Natural killer cell treated with Interleukin-12 subunit alpha and Interleukin-12 subunit beta and Interleukin-15 and Interleukin-18, amount 100 ng/mL, for 72 hours (primary cell): ENCODE results near the gene CCNG1. TPM values are rescaled to one million over a fixed set of nuclear protein-coding genes. Genes with fewer than 3 reads are reported as not detected.
A peak's percentile ranks its signal among the peaks of the same experiment; 100 is the strongest.
"Not testable (repeated sequence)": the region's sequence is repeated elsewhere in the genome, so short reads cannot be mapped to it uniquely, and the experiment has no call there.

Experiments
- ATAC-seq, 2 donors: fragments of 150-1000 bp; cut with Tn5 transposase in 1 of 2; sonication (Bioruptor Pico), chemical (Tn5 transposase) in 1 of 2; 2 replicates each; pipeline ENCODE4 v1.10.0; 2021
- DNase-seq: peaks from one replicate; pipeline ENCODE4 v3.0.0; 2022; ENCODE audit warnings: low spot score
- H3K27ac Mint-ChIP-seq, 2 donors: 1 replicate in 1 of 2; 2 replicates in 1 of 2; pipeline ENCODE4 v1.8.0; 2022; ENCODE audit warnings: mixed read lengths in 2 of 2, mild to moderate bottlenecking in 1 of 2, moderate library complexity in 1 of 2
- H3K27me3 Mint-ChIP-seq, 2 donors: 1 replicate in 1 of 2; 2 replicates in 1 of 2; pipeline ENCODE4 v1.8.0; 2022; ENCODE audit warnings: mixed read lengths in 2 of 2
- H3K36me3 Mint-ChIP-seq: one replicate; pipeline ENCODE4 v1.8.0; 2022; ENCODE audit warnings: mixed read lengths
- H3K4me1 Mint-ChIP-seq, 2 donors: 1 replicate in 1 of 2; 2 replicates in 1 of 2; pipeline ENCODE4 v1.8.0; 2022; ENCODE audit warnings: low read depth in 2 of 2, mixed read lengths in 2 of 2, mild to moderate bottlenecking in 1 of 2
- H3K4me3 Mint-ChIP-seq: one replicate; pipeline ENCODE4 v1.8.0; 2022; ENCODE audit warnings: mixed read lengths
- H3K9me3 Mint-ChIP-seq: 2 replicates; pipeline ENCODE4 v1.8.0; 2022; ENCODE audit warnings: mixed read lengths
- total RNA-seq, 2 donors: library from RNA; stranded (reverse); gene quantifications; one replicate each; pipeline ENCODE4 v1.2.3, GENCODE V29; 2022

Gene CCNG1, protein sequence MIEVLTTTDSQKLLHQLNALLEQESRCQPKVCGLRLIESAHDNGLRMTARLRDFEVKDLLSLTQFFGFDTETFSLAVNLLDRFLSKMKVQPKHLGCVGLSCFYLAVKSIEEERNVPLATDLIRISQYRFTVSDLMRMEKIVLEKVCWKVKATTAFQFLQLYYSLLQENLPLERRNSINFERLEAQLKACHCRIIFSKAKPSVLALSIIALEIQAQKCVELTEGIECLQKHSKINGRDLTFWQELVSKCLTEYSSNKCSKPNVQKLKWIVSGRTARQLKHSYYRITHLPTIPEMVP
- 10 to 100 TPM; 58.4 to 98.7 TPM for total RNA-seq

GRCh38 chr5:163437309-163438182, at the start of gene CCNG1:
TSS of gene CCNG1 (plus strand) at chr5:163437595. CDS start at chr5:163439257, 1,662 bp downstream.
- H3K36me3 Mint-ChIP-seq: peaks cover 5% of the 10 kb centered on the region
- H3K4me3 Mint-ChIP-seq: peak within 1 kb of the TSS; percentile 89
- H3K27me3 Mint-ChIP-seq: peaks cover 6% of the 10 kb centered on the region in 2 donors
- H3K4me1 Mint-ChIP-seq: peaks cover 13 to 32% of the 10 kb centered on the region in 2 donors
- H3K27ac Mint-ChIP-seq: peak within 1 kb of the TSS; percentile 70 to 94
- DNase-seq: peak; percentile 95
- peak; percentile 98 to 99 for ATAC-seq
- no peaks in the 10 kb centered on the region for H3K9me3 Mint-ChIP-seq

- H3K27ac Mint-ChIP-seq: no peak overlapping the region
- no peak overlapping the region for H3K4me3 Mint-ChIP-seq
- DNase-seq (no peak), ATAC-seq (no peak)
- H3K4me1 Mint-ChIP-seq: no peaks in the 10 kb centered on the region
- H3K27me3 Mint-ChIP-seq: peaks cover 23 to 44% of the 10 kb centered on the region in 2 donors
- no peaks in the 10 kb centered on the region for H3K36me3 Mint-ChIP-seq
- no peaks in the 10 kb centered on the region for H3K9me3 Mint-ChIP-seq
Observed at GRCh38 chr5:163395792-163396191, 41.6 kb upstream of the CCNG1 start.

GRCh38 chr5:163396818-163397340, 40.5 kb upstream of the CCNG1 start:
- not testable (repeated sequence) for H3K36me3 Mint-ChIP-seq, H3K9me3 Mint-ChIP-seq, ATAC-seq, H3K4me3 Mint-ChIP-seq, H3K4me1 Mint-ChIP-seq, H3K27ac Mint-ChIP-seq, DNase-seq
- peaks cover 21 to 42% of the 10 kb centered on the region in 2 donors for H3K27me3 Mint-ChIP-seq

DNA sequence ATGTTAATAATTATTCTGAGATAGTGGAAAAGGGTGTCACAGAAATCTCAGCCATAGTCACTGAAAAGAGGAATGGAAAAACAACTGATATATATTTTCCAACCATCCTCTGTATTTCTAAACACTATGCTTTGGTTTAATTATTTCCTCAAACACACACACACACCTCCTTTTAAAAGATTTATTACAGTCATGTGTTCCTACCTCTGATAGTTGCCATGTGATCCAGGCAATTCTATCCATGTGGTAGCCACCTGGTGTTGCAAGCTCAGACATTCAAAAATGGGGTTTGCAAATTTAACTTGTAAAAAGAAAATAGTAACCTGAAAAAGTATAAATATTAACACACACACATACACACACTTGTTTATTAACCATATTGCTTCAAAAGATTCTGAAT, 40.0 kb upstream of the CCNG1 start:
- no peaks in the 10 kb centered on the region for H3K36me3 Mint-ChIP-seq

DNA sequence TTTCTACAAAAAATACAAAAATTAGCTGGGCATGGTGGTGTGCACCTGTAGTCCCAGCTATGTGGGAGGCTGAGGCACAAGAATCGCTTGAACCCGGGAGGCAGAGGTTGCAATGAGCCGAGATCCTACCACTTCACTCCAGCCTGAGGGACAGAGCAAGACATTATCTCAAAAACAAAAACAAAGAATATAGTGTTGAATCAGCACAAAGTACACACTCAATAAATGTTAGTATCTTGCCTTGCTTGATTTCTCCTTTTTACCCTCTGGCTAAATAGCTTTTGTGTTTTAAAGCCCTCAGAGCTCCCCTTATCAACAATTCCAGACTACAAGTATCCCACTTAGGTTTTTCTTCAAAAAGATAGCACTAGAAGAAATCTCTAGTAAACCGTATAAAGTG, 37.5 kb upstream of the CCNG1 start:
- H3K36me3 Mint-ChIP-seq: no peaks in the 10 kb centered on the region
- H3K4me1 Mint-ChIP-seq: peaks cover 0 to 3% of the 10 kb centered on the region in 2 donors
- no peak overlapping the region for H3K4me3 Mint-ChIP-seq
- DNase-seq (no peak), ATAC-seq (no peak)
- H3K27me3 Mint-ChIP-seq: peaks cover 16 to 24% of the 10 kb centered on the region in 2 donors
- no peak overlapping the region for H3K27ac Mint-ChIP-seq
- no peaks in the 10 kb centered on the region for H3K9me3 Mint-ChIP-seq

More for the DNA sequence above, 40.0 kb upstream of the CCNG1 start:
- H3K27me3 Mint-ChIP-seq: peaks cover 21 to 41% of the 10 kb centered on the region in 2 donors
- no peaks in the 10 kb centered on the region for H3K9me3 Mint-ChIP-seq
- H3K27ac Mint-ChIP-seq: no peak overlapping the region
- no peak overlapping the region for H3K4me3 Mint-ChIP-seq
- DNase-seq (no peak), ATAC-seq (no peak)
- H3K4me1 Mint-ChIP-seq: peaks cover 0 to 3% of the 10 kb centered on the region in 2 donors

- Mint-ChIP-seq H3K9me3 (no peaks in the 10 kb centered on the region), H3K4me1 (peaks cover 0 to 3% of the 10 kb centered on the region in 2 donors), H3K36me3 (no peaks in the 10 kb centered on the region), H3K4me3 (no peak overlapping the region), H3K27ac (no peak overlapping the region), H3K27me3 (peaks cover 14 to 24% of the 10 kb centered on the region in 2 donors)
- ATAC-seq (no peak), DNase-seq (no peak)
Observed at GRCh38 chr5:163401271-163401670, 36.1 kb upstream of the CCNG1 start.

GRCh38 chr5:163402007-163402406, 35.4 kb upstream of the CCNG1 start:
- H3K27me3 Mint-ChIP-seq: peaks cover 14 to 24% of the 10 kb centered on the region in 2 donors
- H3K36me3 Mint-ChIP-seq: no peaks in the 10 kb centered on the region
- ATAC-seq: no peak
- peaks cover 0 to 5% of the 10 kb centered on the region in 2 donors for H3K4me1 Mint-ChIP-seq
- no peak overlapping the region for H3K27ac Mint-ChIP-seq
- no peak for DNase-seq
- no peaks in the 10 kb centered on the region for H3K9me3 Mint-ChIP-seq
- H3K4me3 Mint-ChIP-seq: no peak overlapping the region

- Mint-ChIP-seq H3K4me1 (peaks cover 0 to 10% of the 10 kb centered on the region in 2 donors), H3K36me3 (no peaks in the 10 kb centered on the region), H3K9me3 (no peaks in the 10 kb centered on the region), H3K27ac (no peak overlapping the region), H3K27me3 (peaks cover 8 to 10% of the 10 kb centered on the region in 2 donors), H3K4me3 (no peak overlapping the region)
- DNase-seq: no peak
- ATAC-seq: no peak
Observed at GRCh38 chr5:163404364-163405173, 32.8 kb upstream of the CCNG1 start.

DNA sequence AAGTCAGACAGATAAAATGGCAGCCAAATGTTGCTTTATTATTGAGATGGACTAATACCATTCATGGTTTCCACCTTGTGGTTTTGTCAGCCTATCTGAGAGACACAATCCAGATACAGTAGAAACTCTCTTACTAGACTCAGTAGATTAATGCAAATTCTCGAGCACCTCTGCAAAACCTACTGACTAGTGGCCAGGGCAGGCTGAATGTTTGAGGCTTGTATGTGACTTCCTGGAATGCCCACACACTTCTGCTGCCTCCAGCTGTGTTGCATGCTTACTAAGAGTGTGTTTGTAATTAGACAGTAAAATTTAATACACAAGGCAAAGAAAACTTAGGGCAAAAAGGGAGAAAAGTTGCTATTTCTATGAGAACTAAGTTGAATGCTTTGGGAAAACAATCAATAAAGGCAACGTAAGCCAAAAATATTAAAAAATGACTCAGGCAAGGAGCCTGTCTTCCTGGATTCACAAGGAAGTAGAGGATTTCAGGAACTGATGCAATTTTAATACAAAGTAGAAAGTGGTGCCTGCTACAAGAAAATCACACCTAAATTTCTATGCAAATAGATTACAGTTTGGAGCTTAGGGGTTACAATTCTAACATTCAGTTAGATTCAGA, 30.2 kb upstream of the CCNG1 start:
- H3K9me3 Mint-ChIP-seq: no peaks in the 10 kb centered on the region
- H3K36me3 Mint-ChIP-seq: no peaks in the 10 kb centered on the region
- H3K27me3 Mint-ChIP-seq: peaks cover 0 to 5% of the 10 kb centered on the region in 2 donors
- peaks cover 0 to 7% of the 10 kb centered on the region in 2 donors for H3K4me1 Mint-ChIP-seq
- peak; percentile 36 to 66 for ATAC-seq
- H3K27ac Mint-ChIP-seq: no peak overlapping the region
- H3K4me3 Mint-ChIP-seq: no peak overlapping the region
- no peak for DNase-seq

- no peak overlapping the region for H3K27ac Mint-ChIP-seq
- ATAC-seq: peak; percentile 81 to 82
- peaks cover 3 to 6% of the 10 kb centered on the region in 2 donors for H3K27me3 Mint-ChIP-seq
- no peaks in the 10 kb centered on the region for H3K9me3 Mint-ChIP-seq
- peaks cover 0 to 7% of the 10 kb centered on the region in 2 donors for H3K4me1 Mint-ChIP-seq
- no peaks in the 10 kb centered on the region for H3K36me3 Mint-ChIP-seq
- DNase-seq: no peak
- no peak overlapping the region for H3K4me3 Mint-ChIP-seq
Observed at GRCh38 chr5:163408311-163408923, 29.0 kb upstream of the CCNG1 start.

DNA sequence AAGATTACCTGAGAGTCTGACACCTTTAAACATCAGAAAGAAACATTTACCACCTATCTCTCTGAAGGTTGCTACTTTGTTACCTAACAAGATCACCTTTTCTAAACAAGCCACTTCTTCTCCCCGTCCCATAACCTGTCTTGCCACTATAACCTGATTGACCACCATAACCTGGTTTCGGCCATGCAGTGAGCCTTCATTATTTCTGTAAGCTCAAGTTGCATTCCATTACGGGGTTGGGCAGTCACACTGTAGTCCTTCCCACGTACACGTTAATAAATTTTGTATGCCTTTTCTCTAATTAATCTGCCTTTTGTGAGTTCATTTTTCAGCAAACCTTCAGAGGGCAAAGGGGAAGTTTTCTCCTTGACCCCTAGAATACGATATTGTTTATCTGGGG, 28.0 kb upstream of the CCNG1 start:
- no peak overlapping the region for H3K4me3 Mint-ChIP-seq
- DNase-seq (no peak), ATAC-seq (no peak)
- no peaks in the 10 kb centered on the region for H3K36me3 Mint-ChIP-seq
- H3K27me3 Mint-ChIP-seq: peaks cover 7 to 12% of the 10 kb centered on the region in 2 donors
- H3K9me3 Mint-ChIP-seq: no peaks in the 10 kb centered on the region
- H3K27ac Mint-ChIP-seq: no peak overlapping the region
- peaks cover 0 to 7% of the 10 kb centered on the region in 2 donors for H3K4me1 Mint-ChIP-seq

DNA sequence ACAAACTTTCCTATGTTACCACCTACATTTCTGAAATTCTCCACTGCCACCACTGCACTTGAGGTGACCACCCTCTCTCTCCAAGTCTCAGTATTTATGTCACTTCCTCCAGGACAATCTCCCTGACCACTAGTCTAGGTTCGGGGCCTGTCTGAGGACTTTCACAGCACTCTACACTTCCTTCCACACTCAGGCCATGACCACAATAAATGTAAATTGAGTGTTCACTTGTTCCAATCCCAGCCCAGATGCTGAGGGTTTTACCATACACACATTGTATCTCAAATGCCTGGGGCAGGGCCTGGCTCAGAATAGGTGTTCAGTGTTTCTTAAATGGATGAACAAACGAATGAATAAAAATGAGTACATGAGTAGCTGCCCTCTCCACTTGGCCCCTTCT, 26.9 kb upstream of the CCNG1 start:
- no peak for ATAC-seq
- Mint-ChIP-seq H3K9me3 (no peaks in the 10 kb centered on the region), H3K4me1 (peaks cover 3 to 7% of the 10 kb centered on the region in 2 donors), H3K27ac (no peak overlapping the region), H3K27me3 (peaks cover 9 to 23% of the 10 kb centered on the region in 2 donors), H3K36me3 (no peaks in the 10 kb centered on the region), H3K4me3 (no peak overlapping the region)
- DNase-seq: no peak
